ENCODE results near the gene MED12.

DNA sequence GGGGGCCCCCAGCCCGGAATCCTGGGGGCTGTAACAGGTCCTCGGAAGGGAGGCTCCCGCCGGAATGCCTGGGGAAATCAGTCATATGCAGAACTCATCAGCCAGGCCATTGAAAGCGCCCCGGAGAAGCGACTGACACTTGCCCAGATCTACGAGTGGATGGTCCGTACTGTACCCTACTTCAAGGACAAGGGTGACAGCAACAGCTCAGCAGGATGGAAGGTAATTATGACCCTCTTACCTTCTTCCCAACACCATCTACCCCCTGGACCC is 21.7 kb upstream of the MED12 start:
- TF ChIP-seq, protein P1, sequence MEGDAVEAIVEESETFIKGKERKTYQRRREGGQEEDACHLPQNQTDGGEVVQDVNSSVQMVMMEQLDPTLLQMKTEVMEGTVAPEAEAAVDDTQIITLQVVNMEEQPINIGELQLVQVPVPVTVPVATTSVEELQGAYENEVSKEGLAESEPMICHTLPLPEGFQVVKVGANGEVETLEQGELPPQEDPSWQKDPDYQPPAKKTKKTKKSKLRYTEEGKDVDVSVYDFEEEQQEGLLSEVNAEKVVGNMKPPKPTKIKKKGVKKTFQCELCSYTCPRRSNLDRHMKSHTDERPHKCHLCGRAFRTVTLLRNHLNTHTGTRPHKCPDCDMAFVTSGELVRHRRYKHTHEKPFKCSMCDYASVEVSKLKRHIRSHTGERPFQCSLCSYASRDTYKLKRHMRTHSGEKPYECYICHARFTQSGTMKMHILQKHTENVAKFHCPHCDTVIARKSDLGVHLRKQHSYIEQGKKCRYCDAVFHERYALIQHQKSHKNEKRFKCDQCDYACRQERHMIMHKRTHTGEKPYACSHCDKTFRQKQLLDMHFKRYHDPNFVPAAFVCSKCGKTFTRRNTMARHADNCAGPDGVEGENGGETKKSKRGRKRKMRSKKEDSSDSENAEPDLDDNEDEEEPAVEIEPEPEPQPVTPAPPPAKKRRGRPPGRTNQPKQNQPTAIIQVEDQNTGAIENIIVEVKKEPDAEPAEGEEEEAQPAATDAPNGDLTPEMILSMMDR (conservative IDR thresholded peaks at IDR 0.05; ENCODE audit: low read length), result no peak
- no peak for TF ChIP-seq EZH2phosphoT487 (IDR thresholded peaks at IDR 0.05; ENCODE audit: borderline replicate concordance)

All from Loucy (cell line).